GM23338 (cell line): Measurements from ENCODE around the gene UFSP1. TPM values are rescaled to one million over a fixed set of nuclear protein-coding genes. Genes with fewer than 3 reads are reported as not detected.

Experiments
- ATAC-seq: fragments of 200-7000 bp; cut with Tn5 transposase; 3 replicates; pipeline ENCODE4 v1.9.1; 2020
- DNase-seq: peaks from one replicate; pipeline ENCODE4 v3.0.0-alpha.2; 2015; ENCODE audit warnings: low spot score
- H2AFZ ChIP-seq: fragments of 200-600 bp; sonication (generic); 2 replicates; pipeline ENCODE4 v1.8.0; 2016; ENCODE audit warnings: antibody characterized with exemption, mild to moderate bottlenecking, moderate library complexity
- H3F3A ChIP-seq: fragments of 200-600 bp; sonication (generic); replicated peaks from 2 replicates; pipeline ENCODE4 v1.8.0; 2017; ENCODE audit warnings: antibody characterized with exemption, mixed run types, low read depth
- H3K27ac ChIP-seq: fragments of 200-600 bp; sonication (generic); 2 replicates; pipeline ENCODE4 v1.6.1; 2016; ENCODE audit warnings: low read depth
- H3K27me3 ChIP-seq: fragments of 200-600 bp; sonication (generic); 2 replicates; pipeline ENCODE4 v1.8.0; 2016; ENCODE audit warnings: mild to moderate bottlenecking, mixed run types, moderate library complexity; ENCODE audit not compliant: insufficient read depth
- H3K36me3 ChIP-seq: fragments of 200-600 bp; sonication (generic); 2 replicates; pipeline ENCODE4 v1.8.0; 2016; ENCODE audit warnings: mild to moderate bottlenecking; ENCODE audit not compliant: insufficient read depth
- H3K4me1 ChIP-seq: fragments of 200-600 bp; sonication (generic); 2 replicates; pipeline ENCODE4 v1.8.0; 2016; ENCODE audit warnings: mild to moderate bottlenecking, moderate library complexity; ENCODE audit not compliant: insufficient read depth
- H3K4me2 ChIP-seq: fragments of 200-600 bp; sonication (generic); 2 replicates; pipeline ENCODE4 v1.7.1; 2017; ENCODE audit warnings: mixed run types
- H3K4me3 ChIP-seq: fragments of 200-600 bp; sonication (generic); 2 replicates; pipeline ENCODE4 v1.6.1; 2016; ENCODE audit warnings: mixed run types
- H3K79me2 ChIP-seq: fragments of 200-600 bp; sonication (generic); replicated peaks from 2 replicates; pipeline ENCODE4 v1.8.0; 2017; ENCODE audit warnings: mild to moderate bottlenecking; ENCODE audit not compliant: insufficient read depth
- H3K9me2 ChIP-seq: fragments of 200-600 bp; sonication (generic); 2 replicates; pipeline ENCODE4 v1.8.0; 2017; ENCODE audit not compliant: insufficient read depth
- H4K20me1 ChIP-seq: fragments of 200-600 bp; sonication (generic); replicated peaks from 2 replicates; pipeline ENCODE4 v1.8.0; 2017; ENCODE audit warnings: mild to moderate bottlenecking; ENCODE audit not compliant: insufficient read depth
- H3K27ac Mint-ChIP-seq: 2 replicates; pipeline ENCODE4 v1.8.0; 2020; ENCODE audit warnings: inconsistent platforms, mild to moderate bottlenecking, moderate library complexity, mixed read lengths
- H3K27me3 Mint-ChIP-seq: 3 replicates; pipeline ENCODE4 v1.8.0; 2022; ENCODE audit warnings: low read depth, mild to moderate bottlenecking, moderate library complexity, mixed read lengths, inconsistent platforms; ENCODE audit not compliant: insufficient read depth, poor library complexity
- H3K36me3 Mint-ChIP-seq: 3 replicates; pipeline ENCODE4 v1.8.0; 2021; ENCODE audit warnings: low read depth, mild to moderate bottlenecking, inconsistent platforms, moderate library complexity, mixed read lengths
- H3K4me1 Mint-ChIP-seq: 3 replicates; pipeline ENCODE4 v1.8.0; 2020; ENCODE audit warnings: mild to moderate bottlenecking, inconsistent platforms, mixed read lengths
- H3K4me3 Mint-ChIP-seq: 3 replicates; pipeline ENCODE4 v1.8.0; 2021; ENCODE audit warnings: moderate library complexity, mild to moderate bottlenecking, inconsistent platforms, mixed read lengths
- H3K9me3 Mint-ChIP-seq: 3 replicates; pipeline ENCODE4 v1.8.0; 2020; ENCODE audit warnings: moderate library complexity, mild to moderate bottlenecking, inconsistent platforms, mixed read lengths
- CREB1 ChIP-seq: fragments of 250-450 bp; sonication (Bioruptor Pico); IDR thresholded peaks from 2 replicates; pipeline ENCODE4 v1.5.0; 2020; ENCODE audit warnings: low read depth, mild to moderate bottlenecking, moderate library complexity
- EZH2 ChIP-seq: fragments of 200-600 bp; sonication (generic); IDR thresholded peaks from one replicate; pipeline ENCODE4 v1.8.0; 2017; ENCODE audit warnings: antibody characterized with exemption, mild to moderate bottlenecking, low read depth; ENCODE audit not compliant: unreplicated experiment
- EZH2phosphoT487 ChIP-seq: fragments of 200-600 bp; sonication (generic); IDR thresholded peaks from one replicate; pipeline ENCODE4 v1.8.1; 2018; ENCODE audit warnings: antibody characterized with exemption; ENCODE audit not compliant: unreplicated experiment
- JUNB ChIP-seq: IDR thresholded peaks from one replicate; pipeline ENCODE4 v1.6.1; 2016; ENCODE audit warnings: antibody characterized with exemption; ENCODE audit not compliant: unreplicated experiment
- NANOG ChIP-seq: IDR thresholded peaks from 2 replicates; pipeline ENCODE4 v1.6.1; 2016; ENCODE audit warnings: antibody characterized with exemption, borderline replicate concordance
- POLR2AphosphoS5 ChIP-seq: IDR thresholded peaks from 2 replicates; pipeline ENCODE4 v1.6.1; 2016; ENCODE audit warnings: antibody characterized with exemption, low read depth
- STAT1 ChIP-seq: IDR thresholded peaks from one replicate; pipeline ENCODE4 v1.6.1; 2016; ENCODE audit warnings: antibody characterized with exemption; ENCODE audit not compliant: unreplicated experiment
- ZNF114 ChIP-seq: fragments of 250-450 bp; sonication (Bioruptor Pico); IDR thresholded peaks from 2 replicates; pipeline ENCODE4 v1.5.0; 2020; ENCODE audit warnings: mild to moderate bottlenecking, moderate library complexity
- ZNF331 ChIP-seq: fragments of 250-450 bp; sonication (Bioruptor Pico); IDR thresholded peaks from 2 replicates; pipeline ENCODE4 v1.5.0; 2020; ENCODE audit warnings: low read depth, mild to moderate bottlenecking, moderate library complexity
- polyA plus RNA-seq: library from polyadenylated mRNA; unstranded; fragments of >200 nt; fragmentation: Nextera tagmentation; extraction: Ambion mirVana; gene quantifications from 2 replicates; pipeline ENCODE4 v1.2.1, GENCODE V29; 2016
- total RNA-seq: library from RNA; depleted of rRNA; stranded (reverse); fragments of >200 nt; shearing (Covaris generic); gene quantifications from 2 replicates; pipeline ENCODE4 v1.2.3, GENCODE V29; 2014
- TF ChIP-seq, protein P1 (sequence below): IDR thresholded peaks from one replicate; pipeline ENCODE4 v1.6.1; 2018; ENCODE audit warnings: antibody characterized with exemption; ENCODE audit not compliant: unreplicated experiment
- TF ChIP-seq, protein P2 (sequence below), 2 experiments: fragments of 200-600 bp in 1 of 2; sonication (generic) in 1 of 2; conservative IDR thresholded peaks; 2 replicates each; pipeline versions ENCODE4 v1.5.1 to v1.6.1; 2016 to 2017; ENCODE audit warnings: antibody characterized with exemption in 2 of 2, low read depth in 2 of 2, mild to moderate bottlenecking in 2 of 2, moderate library complexity in 1 of 2
- TF ChIP-seq, protein P3 (sequence below): fragments of 250-450 bp; sonication (Bioruptor Pico); IDR thresholded peaks from 2 replicates; pipeline ENCODE4 v1.5.0; 2020; ENCODE audit warnings: mild to moderate bottlenecking, moderate library complexity
- TF ChIP-seq, protein P4 (sequence below): IDR thresholded peaks from 2 replicates; pipeline ENCODE4 v1.6.1; 2016; ENCODE audit warnings: antibody characterized with exemption

The UFSP1 gene
- total and polyA plus RNA-seq, 2 experiments from 2014 or later, result 2.0 to 11.8 TPM

DNA sequence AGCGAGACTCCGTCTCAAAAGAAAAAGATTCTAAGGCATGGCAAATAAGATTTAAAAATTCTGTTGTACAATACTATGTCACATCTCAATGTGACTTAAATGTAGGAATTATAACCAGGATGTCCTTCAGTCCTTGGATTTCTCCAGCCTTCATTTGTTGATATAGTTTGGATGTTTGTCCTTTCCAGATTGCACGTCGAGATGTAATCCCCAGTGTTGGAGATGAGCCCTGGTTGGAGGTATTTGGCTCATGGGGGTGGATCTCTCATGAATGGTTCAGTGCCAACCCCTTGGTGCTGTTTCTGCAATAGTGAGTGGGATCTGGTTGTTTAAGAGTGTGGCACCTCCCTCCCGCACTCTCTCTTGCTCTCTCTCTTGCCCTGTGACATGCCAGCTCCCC lies 19.0 kb upstream of the UFSP1 start:
- no peaks in the 10 kb centered on the region for H3K9me2 ChIP-seq
- no peaks in the 10 kb centered on the region for H3K79me2 ChIP-seq
- no peaks in the 10 kb centered on the region for H4K20me1 ChIP-seq
- H3K4me3 ChIP-seq, result no peak overlapping the region
- DNase-seq (no peak), ATAC-seq (no peak)
- no peaks in the 10 kb centered on the region for H3K4me1 Mint-ChIP-seq
- H3K4me1 ChIP-seq, result no peaks in the 10 kb centered on the region
- TF ChIP-seq, protein P1, sequence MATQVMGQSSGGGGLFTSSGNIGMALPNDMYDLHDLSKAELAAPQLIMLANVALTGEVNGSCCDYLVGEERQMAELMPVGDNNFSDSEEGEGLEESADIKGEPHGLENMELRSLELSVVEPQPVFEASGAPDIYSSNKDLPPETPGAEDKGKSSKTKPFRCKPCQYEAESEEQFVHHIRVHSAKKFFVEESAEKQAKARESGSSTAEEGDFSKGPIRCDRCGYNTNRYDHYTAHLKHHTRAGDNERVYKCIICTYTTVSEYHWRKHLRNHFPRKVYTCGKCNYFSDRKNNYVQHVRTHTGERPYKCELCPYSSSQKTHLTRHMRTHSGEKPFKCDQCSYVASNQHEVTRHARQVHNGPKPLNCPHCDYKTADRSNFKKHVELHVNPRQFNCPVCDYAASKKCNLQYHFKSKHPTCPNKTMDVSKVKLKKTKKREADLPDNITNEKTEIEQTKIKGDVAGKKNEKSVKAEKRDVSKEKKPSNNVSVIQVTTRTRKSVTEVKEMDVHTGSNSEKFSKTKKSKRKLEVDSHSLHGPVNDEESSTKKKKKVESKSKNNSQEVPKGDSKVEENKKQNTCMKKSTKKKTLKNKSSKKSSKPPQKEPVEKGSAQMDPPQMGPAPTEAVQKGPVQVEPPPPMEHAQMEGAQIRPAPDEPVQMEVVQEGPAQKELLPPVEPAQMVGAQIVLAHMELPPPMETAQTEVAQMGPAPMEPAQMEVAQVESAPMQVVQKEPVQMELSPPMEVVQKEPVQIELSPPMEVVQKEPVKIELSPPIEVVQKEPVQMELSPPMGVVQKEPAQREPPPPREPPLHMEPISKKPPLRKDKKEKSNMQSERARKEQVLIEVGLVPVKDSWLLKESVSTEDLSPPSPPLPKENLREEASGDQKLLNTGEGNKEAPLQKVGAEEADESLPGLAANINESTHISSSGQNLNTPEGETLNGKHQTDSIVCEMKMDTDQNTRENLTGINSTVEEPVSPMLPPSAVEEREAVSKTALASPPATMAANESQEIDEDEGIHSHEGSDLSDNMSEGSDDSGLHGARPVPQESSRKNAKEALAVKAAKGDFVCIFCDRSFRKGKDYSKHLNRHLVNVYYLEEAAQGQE, result no peak
- TF ChIP-seq, protein P2, sequence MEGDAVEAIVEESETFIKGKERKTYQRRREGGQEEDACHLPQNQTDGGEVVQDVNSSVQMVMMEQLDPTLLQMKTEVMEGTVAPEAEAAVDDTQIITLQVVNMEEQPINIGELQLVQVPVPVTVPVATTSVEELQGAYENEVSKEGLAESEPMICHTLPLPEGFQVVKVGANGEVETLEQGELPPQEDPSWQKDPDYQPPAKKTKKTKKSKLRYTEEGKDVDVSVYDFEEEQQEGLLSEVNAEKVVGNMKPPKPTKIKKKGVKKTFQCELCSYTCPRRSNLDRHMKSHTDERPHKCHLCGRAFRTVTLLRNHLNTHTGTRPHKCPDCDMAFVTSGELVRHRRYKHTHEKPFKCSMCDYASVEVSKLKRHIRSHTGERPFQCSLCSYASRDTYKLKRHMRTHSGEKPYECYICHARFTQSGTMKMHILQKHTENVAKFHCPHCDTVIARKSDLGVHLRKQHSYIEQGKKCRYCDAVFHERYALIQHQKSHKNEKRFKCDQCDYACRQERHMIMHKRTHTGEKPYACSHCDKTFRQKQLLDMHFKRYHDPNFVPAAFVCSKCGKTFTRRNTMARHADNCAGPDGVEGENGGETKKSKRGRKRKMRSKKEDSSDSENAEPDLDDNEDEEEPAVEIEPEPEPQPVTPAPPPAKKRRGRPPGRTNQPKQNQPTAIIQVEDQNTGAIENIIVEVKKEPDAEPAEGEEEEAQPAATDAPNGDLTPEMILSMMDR (conservative IDR thresholded peaks at IDR 0.05; ENCODE audit: low read depth in 2 of 2), result no peak
- TF ChIP-seq EZH2phosphoT487 (no peak), NANOG (no peak), ZNF331 (CRISPR knock-in tag) (no peak), ZNF114 (CRISPR knock-in tag) (no peak), POLR2AphosphoS5 (no peak), EZH2 (no peak), CREB1 (CRISPR knock-in tag) (no peak), STAT1 (no peak), JUNB (no peak)
- TF ChIP-seq, protein P3, sequence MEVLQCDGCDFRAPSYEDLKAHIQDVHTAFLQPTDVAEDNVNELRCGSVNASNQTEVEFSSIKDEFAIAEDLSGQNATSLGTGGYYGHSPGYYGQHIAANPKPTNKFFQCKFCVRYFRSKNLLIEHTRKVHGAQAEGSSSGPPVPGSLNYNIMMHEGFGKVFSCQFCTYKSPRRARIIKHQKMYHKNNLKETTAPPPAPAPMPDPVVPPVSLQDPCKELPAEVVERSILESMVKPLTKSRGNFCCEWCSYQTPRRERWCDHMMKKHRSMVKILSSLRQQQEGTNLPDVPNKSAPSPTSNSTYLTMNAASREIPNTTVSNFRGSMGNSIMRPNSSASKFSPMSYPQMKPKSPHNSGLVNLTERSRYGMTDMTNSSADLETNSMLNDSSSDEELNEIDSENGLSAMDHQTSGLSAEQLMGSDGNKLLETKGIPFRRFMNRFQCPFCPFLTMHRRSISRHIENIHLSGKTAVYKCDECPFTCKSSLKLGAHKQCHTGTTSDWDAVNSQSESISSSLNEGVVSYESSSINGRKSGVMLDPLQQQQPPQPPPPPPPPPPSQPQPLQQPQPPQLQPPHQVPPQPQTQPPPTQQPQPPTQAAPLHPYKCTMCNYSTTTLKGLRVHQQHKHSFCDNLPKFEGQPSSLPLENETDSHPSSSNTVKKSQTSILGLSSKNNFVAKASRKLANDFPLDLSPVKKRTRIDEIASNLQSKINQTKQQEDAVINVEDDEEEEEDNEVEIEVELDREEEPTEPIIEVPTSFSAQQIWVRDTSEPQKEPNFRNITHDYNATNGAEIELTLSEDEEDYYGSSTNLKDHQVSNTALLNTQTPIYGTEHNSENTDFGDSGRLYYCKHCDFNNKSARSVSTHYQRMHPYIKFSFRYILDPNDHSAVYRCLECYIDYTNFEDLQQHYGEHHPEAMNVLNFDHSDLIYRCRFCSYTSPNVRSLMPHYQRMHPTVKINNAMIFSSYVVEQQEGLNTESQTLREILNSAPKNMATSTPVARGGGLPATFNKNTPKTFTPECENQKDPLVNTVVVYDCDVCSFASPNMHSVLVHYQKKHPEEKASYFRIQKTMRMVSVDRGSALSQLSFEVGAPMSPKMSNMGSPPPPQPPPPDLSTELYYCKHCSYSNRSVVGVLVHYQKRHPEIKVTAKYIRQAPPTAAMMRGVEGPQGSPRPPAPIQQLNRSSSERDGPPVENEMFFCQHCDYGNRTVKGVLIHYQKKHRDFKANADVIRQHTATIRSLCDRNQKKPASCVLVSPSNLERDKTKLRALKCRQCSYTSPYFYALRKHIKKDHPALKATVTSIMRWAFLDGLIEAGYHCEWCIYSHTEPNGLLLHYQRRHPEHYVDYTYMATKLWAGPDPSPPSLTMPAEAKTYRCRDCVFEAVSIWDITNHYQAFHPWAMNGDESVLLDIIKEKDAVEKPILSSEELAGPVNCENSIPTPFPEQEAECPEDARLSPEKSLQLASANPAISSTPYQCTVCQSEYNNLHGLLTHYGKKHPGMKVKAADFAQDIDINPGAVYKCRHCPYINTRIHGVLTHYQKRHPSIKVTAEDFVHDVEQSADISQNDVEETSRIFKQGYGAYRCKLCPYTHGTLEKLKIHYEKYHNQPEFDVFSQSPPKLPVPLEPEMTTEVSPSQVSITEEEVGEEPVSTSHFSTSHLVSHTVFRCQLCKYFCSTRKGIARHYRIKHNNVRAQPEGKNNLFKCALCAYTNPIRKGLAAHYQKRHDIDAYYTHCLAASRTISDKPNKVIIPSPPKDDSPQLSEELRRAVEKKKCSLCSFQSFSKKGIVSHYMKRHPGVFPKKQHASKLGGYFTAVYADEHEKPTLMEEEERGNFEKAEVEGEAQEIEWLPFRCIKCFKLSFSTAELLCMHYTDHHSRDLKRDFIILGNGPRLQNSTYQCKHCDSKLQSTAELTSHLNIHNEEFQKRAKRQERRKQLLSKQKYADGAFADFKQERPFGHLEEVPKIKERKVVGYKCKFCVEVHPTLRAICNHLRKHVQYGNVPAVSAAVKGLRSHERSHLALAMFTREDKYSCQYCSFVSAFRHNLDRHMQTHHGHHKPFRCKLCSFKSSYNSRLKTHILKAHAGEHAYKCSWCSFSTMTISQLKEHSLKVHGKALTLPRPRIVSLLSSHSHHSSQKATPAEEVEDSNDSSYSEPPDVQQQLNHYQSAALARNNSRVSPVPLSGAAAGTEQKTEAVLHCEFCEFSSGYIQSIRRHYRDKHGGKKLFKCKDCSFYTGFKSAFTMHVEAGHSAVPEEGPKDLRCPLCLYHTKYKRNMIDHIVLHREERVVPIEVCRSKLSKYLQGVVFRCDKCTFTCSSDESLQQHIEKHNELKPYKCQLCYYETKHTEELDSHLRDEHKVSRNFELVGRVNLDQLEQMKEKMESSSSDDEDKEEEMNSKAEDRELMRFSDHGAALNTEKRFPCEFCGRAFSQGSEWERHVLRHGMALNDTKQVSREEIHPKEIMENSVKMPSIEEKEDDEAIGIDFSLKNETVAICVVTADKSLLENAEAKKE (CRISPR knock-in tag), result no peak
- TF ChIP-seq, protein P4, sequence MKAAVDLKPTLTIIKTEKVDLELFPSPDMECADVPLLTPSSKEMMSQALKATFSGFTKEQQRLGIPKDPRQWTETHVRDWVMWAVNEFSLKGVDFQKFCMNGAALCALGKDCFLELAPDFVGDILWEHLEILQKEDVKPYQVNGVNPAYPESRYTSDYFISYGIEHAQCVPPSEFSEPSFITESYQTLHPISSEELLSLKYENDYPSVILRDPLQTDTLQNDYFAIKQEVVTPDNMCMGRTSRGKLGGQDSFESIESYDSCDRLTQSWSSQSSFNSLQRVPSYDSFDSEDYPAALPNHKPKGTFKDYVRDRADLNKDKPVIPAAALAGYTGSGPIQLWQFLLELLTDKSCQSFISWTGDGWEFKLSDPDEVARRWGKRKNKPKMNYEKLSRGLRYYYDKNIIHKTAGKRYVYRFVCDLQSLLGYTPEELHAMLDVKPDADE, result no peak
- no peaks in the 10 kb centered on the region for H3K27me3 ChIP-seq
- H3K36me3 ChIP-seq, result no peaks in the 10 kb centered on the region
- H3K27me3 Mint-ChIP-seq, result peaks cover 6% of the 10 kb centered on the region
- H3K36me3 Mint-ChIP-seq, result no peaks in the 10 kb centered on the region; the same call in 2 of the 3 replicates
- no peaks in the 10 kb centered on the region for H3F3A ChIP-seq
- peaks cover 4% of the 10 kb centered on the region; the same call in 1 of the 3 replicates for H3K9me3 Mint-ChIP-seq
- no peak overlapping the region for H3K4me2 ChIP-seq
- H3K27ac Mint-ChIP-seq, result no peak overlapping the region
- no peak overlapping the region for H3K4me3 Mint-ChIP-seq
- no peak overlapping the region for H2AFZ ChIP-seq
- H3K27ac ChIP-seq, result no peak overlapping the region
